Neutrophil (primary cell): ENCODE data around the gene TRPM3.

Source experiments
- H3K27ac ChIP-seq: fragments of 200-600 bp; sonication (generic); 2 replicates; pipeline ENCODE4 v1.5.1; 2016; ENCODE audit warnings: mild to moderate bottlenecking, moderate library complexity
- H3K27me3 ChIP-seq: fragments of 200-600 bp; sonication (generic); 2 replicates; pipeline ENCODE4 v1.6.0; 2016; ENCODE audit warnings: mild to moderate bottlenecking
- H3K36me3 ChIP-seq: fragments of 200-600 bp; sonication (generic); 2 replicates; pipeline ENCODE4 v1.5.1; 2017
- H3K4me1 ChIP-seq, 2 experiments: fragments of 200-600 bp in 1 of 2; sonication (generic) in 1 of 2; 1 replicate in 1 of 2; 2 replicates in 1 of 2; pipeline versions ENCODE4 v1.5.1 to v1.6.1; 2013 to 2016; ENCODE audit warnings: low read depth in 1 of 2, low read length in 1 of 2, mild to moderate bottlenecking in 1 of 2, moderate library complexity in 1 of 2; ENCODE audit not compliant: control insufficient read depth in 1 of 2, insufficient read depth in 1 of 2
- H3K4me3 ChIP-seq, 2 experiments: fragments of 200-600 bp in 1 of 2; sonication (generic) in 1 of 2; 1 replicate in 1 of 2; 2 replicates in 1 of 2; pipeline ENCODE4 v1.5.1; 2013 to 2016; ENCODE audit warnings: low read depth in 1 of 2, low read length in 1 of 2, mild to moderate bottlenecking in 1 of 2, moderate library complexity in 1 of 2
- H3K9me3 ChIP-seq: fragments of 200-600 bp; sonication (generic); 2 replicates; pipeline ENCODE4 v1.5.1; 2016
- TF ChIP-seq, protein P1 (sequence below): fragments of 200-600 bp; sonication (generic); IDR thresholded peaks from 2 replicates; pipeline ENCODE4 v1.5.1; 2016; ENCODE audit warnings: antibody characterized with exemption

The TRPM3 gene

DNA sequence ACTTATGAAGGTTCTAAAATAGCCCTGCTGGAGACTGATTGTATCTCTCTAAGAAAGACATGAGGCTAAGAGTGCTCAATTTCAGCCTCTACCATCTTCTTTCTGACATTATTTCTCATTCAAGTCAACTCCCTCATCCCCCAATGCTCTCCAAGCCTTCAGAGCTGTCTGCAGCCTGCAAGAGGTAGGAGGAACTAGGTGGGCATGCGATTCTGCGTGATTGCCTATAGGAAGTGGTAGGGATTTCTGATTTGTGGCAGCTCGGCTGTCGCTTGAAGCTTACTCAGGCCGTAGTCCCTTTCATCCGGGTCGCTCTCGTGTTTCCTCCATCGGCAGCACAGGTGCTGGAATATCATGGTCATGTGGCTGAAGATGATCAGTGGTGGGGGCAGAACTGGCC, 568.9 kb downstream of the TRPM3 start:
- Histone ChIP-seq H3K27ac (no peak overlapping the region), H3K4me1 (no peaks in the 10 kb centered on the region), H3K4me3 (no peak overlapping the region), H3K36me3 (no peaks in the 10 kb centered on the region), H3K27me3 (no peaks in the 10 kb centered on the region), H3K9me3 (no peaks in the 10 kb centered on the region)
- TF ChIP-seq, protein P1, sequence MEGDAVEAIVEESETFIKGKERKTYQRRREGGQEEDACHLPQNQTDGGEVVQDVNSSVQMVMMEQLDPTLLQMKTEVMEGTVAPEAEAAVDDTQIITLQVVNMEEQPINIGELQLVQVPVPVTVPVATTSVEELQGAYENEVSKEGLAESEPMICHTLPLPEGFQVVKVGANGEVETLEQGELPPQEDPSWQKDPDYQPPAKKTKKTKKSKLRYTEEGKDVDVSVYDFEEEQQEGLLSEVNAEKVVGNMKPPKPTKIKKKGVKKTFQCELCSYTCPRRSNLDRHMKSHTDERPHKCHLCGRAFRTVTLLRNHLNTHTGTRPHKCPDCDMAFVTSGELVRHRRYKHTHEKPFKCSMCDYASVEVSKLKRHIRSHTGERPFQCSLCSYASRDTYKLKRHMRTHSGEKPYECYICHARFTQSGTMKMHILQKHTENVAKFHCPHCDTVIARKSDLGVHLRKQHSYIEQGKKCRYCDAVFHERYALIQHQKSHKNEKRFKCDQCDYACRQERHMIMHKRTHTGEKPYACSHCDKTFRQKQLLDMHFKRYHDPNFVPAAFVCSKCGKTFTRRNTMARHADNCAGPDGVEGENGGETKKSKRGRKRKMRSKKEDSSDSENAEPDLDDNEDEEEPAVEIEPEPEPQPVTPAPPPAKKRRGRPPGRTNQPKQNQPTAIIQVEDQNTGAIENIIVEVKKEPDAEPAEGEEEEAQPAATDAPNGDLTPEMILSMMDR: no peak

DNA sequence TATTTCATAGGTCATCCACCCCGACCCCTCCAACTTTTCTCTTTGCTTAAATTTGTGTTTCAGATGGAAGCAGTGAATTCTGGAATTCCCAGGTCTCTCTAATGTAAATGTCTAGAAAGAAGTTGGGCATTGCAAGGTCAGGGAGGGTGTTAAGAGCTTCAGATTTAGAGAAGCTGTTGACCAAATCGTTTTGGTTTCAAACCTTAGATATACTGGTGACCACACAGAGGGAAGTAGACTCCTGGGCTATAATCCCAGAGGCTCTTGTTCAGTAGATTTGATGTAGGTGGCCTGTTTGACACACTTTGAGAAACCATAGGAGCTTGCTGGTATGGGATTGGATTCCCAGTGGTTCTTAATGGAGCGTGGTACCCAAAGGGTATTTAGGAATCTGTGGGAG, 569.6 kb downstream of the TRPM3 start:
- H3K4me3 ChIP-seq: no peak overlapping the region
- H3K27me3 ChIP-seq: no peaks in the 10 kb centered on the region
- TF ChIP-seq, protein P1: no peak
- no peaks in the 10 kb centered on the region for H3K9me3 ChIP-seq
- no peak overlapping the region for H3K27ac ChIP-seq
- no peaks in the 10 kb centered on the region for H3K4me1 ChIP-seq
- no peaks in the 10 kb centered on the region for H3K36me3 ChIP-seq

DNA sequence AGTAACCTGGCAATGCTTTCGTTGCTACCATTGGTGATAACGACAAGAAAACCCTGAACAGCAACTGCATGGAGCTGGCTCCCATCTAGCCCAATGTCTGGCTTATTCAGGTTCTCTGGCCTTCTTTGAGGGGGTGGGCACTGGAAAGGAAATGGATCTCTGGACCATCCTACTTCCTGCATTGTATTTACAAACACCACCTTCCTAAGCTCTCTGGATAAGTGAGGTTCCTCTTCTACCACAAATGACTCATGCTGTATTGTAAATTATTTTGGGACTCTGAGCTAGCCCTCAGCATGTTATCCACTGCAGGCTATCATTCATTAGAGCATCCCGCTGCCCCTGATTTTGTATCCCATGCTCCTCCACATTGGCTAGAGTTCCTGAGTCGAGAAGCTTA, 570.0 kb downstream of the TRPM3 start:
- Histone ChIP-seq H3K4me1 (no peaks in the 10 kb centered on the region), H3K4me3 (no peak overlapping the region), H3K27ac (no peak overlapping the region), H3K36me3 (no peaks in the 10 kb centered on the region), H3K9me3 (no peaks in the 10 kb centered on the region), H3K27me3 (no peaks in the 10 kb centered on the region)
- TF ChIP-seq, protein P1: no peak

DNA sequence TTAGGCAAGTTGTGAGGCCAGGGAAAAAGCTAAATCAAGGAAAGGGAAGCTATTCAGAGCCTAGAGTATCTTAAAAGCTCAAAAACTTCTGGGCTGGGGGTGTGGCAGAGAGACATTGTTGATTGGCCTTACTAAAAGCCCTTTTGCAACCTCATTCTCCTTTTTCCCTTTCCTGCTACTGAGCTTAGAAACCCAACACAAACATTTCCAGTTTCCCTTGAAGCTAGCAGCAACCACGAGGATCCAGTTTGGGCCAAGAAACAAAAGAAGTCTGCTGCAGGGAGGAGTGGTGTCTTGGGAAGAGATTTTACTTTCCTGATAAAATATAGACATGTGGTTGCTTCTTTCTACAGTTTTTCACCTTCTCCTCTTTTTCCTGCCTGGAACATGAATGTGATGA, 571.5 kb downstream of the TRPM3 start:
- Histone ChIP-seq H3K27ac (no peak overlapping the region), H3K27me3 (no peaks in the 10 kb centered on the region), H3K4me3 (no peak overlapping the region), H3K4me1 (no peaks in the 10 kb centered on the region), H3K36me3 (no peaks in the 10 kb centered on the region), H3K9me3 (no peaks in the 10 kb centered on the region)
- TF ChIP-seq, protein P1: no peak

DNA sequence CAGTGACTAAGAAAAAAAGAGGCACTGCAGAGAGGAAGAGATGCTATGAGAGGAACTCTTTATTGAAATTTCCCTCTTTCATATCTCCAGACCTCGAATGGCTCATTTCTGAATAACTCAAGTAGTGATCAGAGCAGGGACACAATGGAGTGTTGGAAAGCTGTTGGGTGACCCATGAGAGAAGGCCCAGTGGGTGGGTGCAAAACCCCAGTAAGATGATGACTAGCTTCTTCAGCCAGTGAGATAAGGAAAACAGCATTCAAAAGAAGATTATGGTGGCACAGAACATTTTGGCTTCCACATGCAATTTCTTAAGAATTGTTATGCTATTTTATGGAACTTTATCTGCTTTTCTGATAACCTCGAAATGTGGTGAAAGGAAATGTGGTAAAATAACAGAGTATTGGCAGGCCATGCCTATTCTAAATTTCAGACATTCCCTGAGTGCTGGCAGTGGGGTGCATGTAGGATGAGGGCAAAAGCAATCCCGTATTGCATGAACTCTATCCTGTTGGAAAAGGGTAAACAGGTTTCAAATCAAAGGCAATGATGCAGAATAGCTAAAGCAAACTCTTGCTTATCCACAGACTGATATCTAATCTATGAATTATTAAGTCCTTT, 579.0 kb downstream of the TRPM3 start:
- TF ChIP-seq, protein P1: no peak

More for the DNA sequence above, 579.0 kb downstream of the TRPM3 start:
- Histone ChIP-seq H3K4me3 (no peak overlapping the region), H3K4me1 (no peaks in the 10 kb centered on the region), H3K27ac (no peak overlapping the region), H3K36me3 (no peaks in the 10 kb centered on the region), H3K27me3 (no peaks in the 10 kb centered on the region), H3K9me3 (no peaks in the 10 kb centered on the region)
